ENCODE results near the gene ZNF783. TPM values are rescaled to one million over a fixed set of nuclear protein-coding genes. Genes with fewer than 3 reads are reported as not detected.

Gene ZNF783
- total and polyA plus RNA-seq, 9 of the 15 experiments (the other 6 are each of a cell fraction or from before 2014, with no cell fraction given) = 0.66 to 11.2 (median 5.4) TPM

- TF ChIP-seq, protein P1, sequence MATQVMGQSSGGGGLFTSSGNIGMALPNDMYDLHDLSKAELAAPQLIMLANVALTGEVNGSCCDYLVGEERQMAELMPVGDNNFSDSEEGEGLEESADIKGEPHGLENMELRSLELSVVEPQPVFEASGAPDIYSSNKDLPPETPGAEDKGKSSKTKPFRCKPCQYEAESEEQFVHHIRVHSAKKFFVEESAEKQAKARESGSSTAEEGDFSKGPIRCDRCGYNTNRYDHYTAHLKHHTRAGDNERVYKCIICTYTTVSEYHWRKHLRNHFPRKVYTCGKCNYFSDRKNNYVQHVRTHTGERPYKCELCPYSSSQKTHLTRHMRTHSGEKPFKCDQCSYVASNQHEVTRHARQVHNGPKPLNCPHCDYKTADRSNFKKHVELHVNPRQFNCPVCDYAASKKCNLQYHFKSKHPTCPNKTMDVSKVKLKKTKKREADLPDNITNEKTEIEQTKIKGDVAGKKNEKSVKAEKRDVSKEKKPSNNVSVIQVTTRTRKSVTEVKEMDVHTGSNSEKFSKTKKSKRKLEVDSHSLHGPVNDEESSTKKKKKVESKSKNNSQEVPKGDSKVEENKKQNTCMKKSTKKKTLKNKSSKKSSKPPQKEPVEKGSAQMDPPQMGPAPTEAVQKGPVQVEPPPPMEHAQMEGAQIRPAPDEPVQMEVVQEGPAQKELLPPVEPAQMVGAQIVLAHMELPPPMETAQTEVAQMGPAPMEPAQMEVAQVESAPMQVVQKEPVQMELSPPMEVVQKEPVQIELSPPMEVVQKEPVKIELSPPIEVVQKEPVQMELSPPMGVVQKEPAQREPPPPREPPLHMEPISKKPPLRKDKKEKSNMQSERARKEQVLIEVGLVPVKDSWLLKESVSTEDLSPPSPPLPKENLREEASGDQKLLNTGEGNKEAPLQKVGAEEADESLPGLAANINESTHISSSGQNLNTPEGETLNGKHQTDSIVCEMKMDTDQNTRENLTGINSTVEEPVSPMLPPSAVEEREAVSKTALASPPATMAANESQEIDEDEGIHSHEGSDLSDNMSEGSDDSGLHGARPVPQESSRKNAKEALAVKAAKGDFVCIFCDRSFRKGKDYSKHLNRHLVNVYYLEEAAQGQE (IDR thresholded peaks at IDR 0.05; ENCODE audit: borderline replicate concordance) = peak; percentile 85
- TF ChIP-seq, protein P1 (CRISPR knock-in tag; IDR thresholded peaks at IDR 0.05; ENCODE audit: low read depth) = no peak
- no peak for TF ChIP-seq ZNF165 (CRISPR knock-in tag; IDR thresholded peaks at IDR 0.05; ENCODE audit: borderline replicate concordance)
- TF ChIP-seq TAF7 (tag; IDR thresholded peaks at IDR 0.05) = no peak
- no peak for TF ChIP-seq CHAMP1 (IDR thresholded peaks at IDR 0.05)
- no peak for TF ChIP-seq ZNF133 (CRISPR knock-in tag; IDR thresholded peaks at IDR 0.05)
- TF ChIP-seq VEZF1 (CRISPR knock-in tag; IDR thresholded peaks at IDR 0.05) = no peak
- peak; percentile 71 to 88 for TF ChIP-seq RAD21 (CRISPR knock-in tag; conservative IDR thresholded peaks at IDR 0.05 in 1 of 2, IDR thresholded peaks at IDR 0.05 in 1 of 2)
- no peak for TF ChIP-seq ETS2 (tag; IDR thresholded peaks at IDR 0.05; ENCODE audit: borderline replicate concordance, poor library complexity, severe bottlenecking)
- no peak for TF ChIP-seq CREM (IDR thresholded peaks at IDR 0.05; ENCODE audit: low read depth)
- TF ChIP-seq NFE2 (IDR thresholded peaks at IDR 0.05; ENCODE audit: low read depth) = no peak
Observed at GRCh38 chr7:149310113-149310836, 48.3 kb downstream of the ZNF783 start (continued).
